Skeletal muscle tissue (tissue), 4 donors: Measurements from ENCODE around the gene KRT20. TPM values are rescaled to one million over a fixed set of nuclear protein-coding genes. Genes with fewer than 3 reads are reported as not detected.
"Not testable (repeated sequence)": the region's sequence is repeated elsewhere in the genome, so short reads cannot be mapped to it uniquely, and the experiment has no call there.

Source experiments
- H3K27ac ChIP-seq: one replicate; pipeline ENCODE4 v1.7.0; 2013; ENCODE audit warnings: mild to moderate bottlenecking, low read depth, low read length, inconsistent platforms
- H3K27me3 ChIP-seq, 3 donors: one replicate each; pipeline ENCODE4 v1.7.0; 2013; ENCODE audit warnings: low read length in 3 of 3; ENCODE audit not compliant: control insufficient read depth in 3 of 3, insufficient read depth in 3 of 3
- H3K36me3 ChIP-seq, 3 donors: one replicate each; pipeline ENCODE4 v1.7.0; 2013; ENCODE audit warnings: low read length in 3 of 3; ENCODE audit not compliant: control insufficient read depth in 3 of 3, insufficient read depth in 3 of 3
- H3K4me1 ChIP-seq, 3 donors: one replicate each; pipeline ENCODE4 v1.7.0; 2013; ENCODE audit warnings: low read length in 3 of 3, mild to moderate bottlenecking in 3 of 3; ENCODE audit not compliant: control insufficient read depth in 3 of 3, insufficient read depth in 3 of 3
- H3K4me3 ChIP-seq, 3 donors: one replicate each; pipeline ENCODE4 v1.7.0; 2013; ENCODE audit warnings: low read length in 3 of 3
- H3K9ac ChIP-seq, 3 donors: one replicate each; pipeline ENCODE4 v1.7.0; 2013; ENCODE audit warnings: low read length in 3 of 3, mild to moderate bottlenecking in 3 of 3, moderate library complexity in 2 of 3, low read depth in 1 of 3
- H3K9me3 ChIP-seq, 3 donors: one replicate each; pipeline ENCODE4 v1.7.0; 2013; ENCODE audit warnings: low read length in 3 of 3; ENCODE audit not compliant: control insufficient read depth in 3 of 3
- total RNA-seq: library from RNA; depleted of rRNA; stranded (reverse); fragments of >200 nt; gene quantifications from one replicate; pipeline ENCODE4 v1.2.3, GENCODE V29; 2014
- donor health status: Osteomylitis.

The KRT20 gene
- total RNA-seq, result not detected

GRCh38 chr17:40884708-40885512, at the start of gene KRT20:
TSS of gene KRT20 (minus strand) at chr17:40885242. CDS start at chr17:40885185, 57 bp downstream.
- no peaks in the 10 kb centered on the region for H3K36me3 ChIP-seq
- H3K27ac ChIP-seq, result no peak within 1 kb of the TSS
- no peak within 1 kb of the TSS for H3K4me3 ChIP-seq
- no peaks in the 10 kb centered on the region for H3K4me1 ChIP-seq
- H3K9ac ChIP-seq, result no peak within 1 kb of the TSS
- H3K9me3 ChIP-seq, result no peaks in the 10 kb centered on the region
- H3K27me3 ChIP-seq, result peaks cover 2 to 10% (median 5%) of the 10 kb centered on the region in 3 donors

- Histone ChIP-seq H3K9me3 (no peaks in the 10 kb centered on the region), H3K4me3 (no peak overlapping the region), H3K4me1 (peaks cover 1 to 5% (median 4%) of the 10 kb centered on the region in 3 donors), H3K9ac (no peak overlapping the region), H3K27ac (no peak overlapping the region), H3K36me3 (no peaks in the 10 kb centered on the region), H3K27me3 (no peaks in the 10 kb centered on the region)
Observed at GRCh38 chr17:40932608-40933007, 47.6 kb upstream of the KRT20 start.

- Histone ChIP-seq H3K27ac (no peak overlapping the region), H3K36me3 (no peaks in the 10 kb centered on the region), H3K4me1 (no peaks in the 10 kb centered on the region), H3K27me3 (peaks cover 0 to 3% (median 0%) of the 10 kb centered on the region in 3 donors), H3K9ac (no peak overlapping the region), H3K4me3 (no peak overlapping the region), H3K9me3 (no peaks in the 10 kb centered on the region)
Observed at GRCh38 chr17:40931311-40931710, 46.3 kb upstream of the KRT20 start.

- H3K9ac ChIP-seq, result no peak overlapping the region
- no peak overlapping the region for H3K4me3 ChIP-seq
- no peaks in the 10 kb centered on the region for H3K4me1 ChIP-seq
Observed at GRCh38 chr17:40926341-40926740, 41.3 kb upstream of the KRT20 start.

GRCh38 chr17:40922239-40922638, 37.2 kb upstream of the KRT20 start:
- H3K4me3 ChIP-seq, result no peak overlapping the region
- H3K36me3 ChIP-seq, result no peaks in the 10 kb centered on the region
- no peaks in the 10 kb centered on the region for H3K4me1 ChIP-seq
- H3K27me3 ChIP-seq, result peaks cover 0 to 3% (median 0%) of the 10 kb centered on the region in 3 donors
- H3K27ac ChIP-seq, result peak overlapping the region; percentile 37
- no peak overlapping the region for H3K9ac ChIP-seq
- H3K9me3 ChIP-seq, result no peaks in the 10 kb centered on the region

More at GRCh38 chr17:40926341-40926740, 41.3 kb upstream of the KRT20 start:
- Histone ChIP-seq H3K27ac (no peak overlapping the region), H3K36me3 (no peaks in the 10 kb centered on the region), H3K9me3 (no peaks in the 10 kb centered on the region), H3K27me3 (peaks cover 0 to 3% (median 0%) of the 10 kb centered on the region in 3 donors)

GRCh38 chr17:40921026-40921425, 36.0 kb upstream of the KRT20 start:
- Histone ChIP-seq H3K4me3 (no peak overlapping the region), H3K27ac (no peak overlapping the region), H3K36me3 (no peaks in the 10 kb centered on the region), H3K9ac (no peak overlapping the region), H3K9me3 (no peaks in the 10 kb centered on the region), H3K27me3 (no peaks in the 10 kb centered on the region), H3K4me1 (no peaks in the 10 kb centered on the region)

GRCh38 chr17:40917116-40917515, 32.1 kb upstream of the KRT20 start:
- not testable (repeated sequence) for H3K27me3 ChIP-seq, H3K9me3 ChIP-seq, H3K9ac ChIP-seq, H3K4me3 ChIP-seq, H3K4me1 ChIP-seq, H3K27ac ChIP-seq, H3K36me3 ChIP-seq

GRCh38 chr17:40916366-40916765, 31.3 kb upstream of the KRT20 start:
- H3K36me3 ChIP-seq, result no peaks in the 10 kb centered on the region
- H3K4me3 ChIP-seq, result no peak overlapping the region
- H3K4me1 ChIP-seq, result no peaks in the 10 kb centered on the region
- no peak overlapping the region for H3K9ac ChIP-seq
- H3K27ac ChIP-seq, result no peak overlapping the region
- H3K9me3 ChIP-seq, result no peaks in the 10 kb centered on the region
- no peaks in the 10 kb centered on the region for H3K27me3 ChIP-seq

- H3K9ac ChIP-seq, result no peak overlapping the region
- H3K27ac ChIP-seq, result no peak overlapping the region
- no peaks in the 10 kb centered on the region for H3K36me3 ChIP-seq
Observed at GRCh38 chr17:40915721-40916256, 30.7 kb upstream of the KRT20 start.

GRCh38 chr17:40915199-40915661, 30.2 kb upstream of the KRT20 start:
- Histone ChIP-seq H3K36me3 (no peaks in the 10 kb centered on the region), H3K9me3 (no peaks in the 10 kb centered on the region), H3K27me3 (no peaks in the 10 kb centered on the region), H3K27ac (no peak overlapping the region), H3K4me3 (no peak overlapping the region), H3K9ac (no peak overlapping the region), H3K4me1 (peaks cover 4 to 9% (median 9%) of the 10 kb centered on the region in 3 donors)

More at GRCh38 chr17:40915721-40916256, 30.7 kb upstream of the KRT20 start:
- no peak overlapping the region for H3K4me3 ChIP-seq
- H3K27me3 ChIP-seq, result no peaks in the 10 kb centered on the region
- H3K4me1 ChIP-seq, result peaks cover 1 to 4% (median 3%) of the 10 kb centered on the region in 3 donors
- no peaks in the 10 kb centered on the region for H3K9me3 ChIP-seq
